ENCODE results near the gene OLFM1. TPM values are rescaled to one million over a fixed set of nuclear protein-coding genes. Genes with fewer than 3 reads are reported as not detected.

The OLFM1 gene
- total RNA-seq, 1 experiment from 2014 or later = 0.39 TPM

- no peak overlapping the region for H3K27ac ChIP-seq (ENCODE audit: low read length)
- no peaks in the 10 kb centered on the region for H3K4me1 ChIP-seq (ENCODE audit: control insufficient read depth, insufficient read depth, low read length)
- no TSS peak for BruUV-seq (replicated peaks)
- no peak overlapping the region for H3K4me3 ChIP-seq (ENCODE audit: low read depth in 2 of 2, low read length in 2 of 2)
- H3K27me3 ChIP-seq (ENCODE audit: control insufficient read depth, insufficient read depth, low read length) = peaks cover 4% of the 10 kb centered on the region; the same call in 1 of the 2 replicates
- TF ChIP-seq SIN3A (IDR thresholded peaks at IDR 0.05; ENCODE audit: borderline replicate concordance, insufficient read depth, low read depth, low read length) (no peak), POLR2AphosphoS5 (IDR thresholded peaks at IDR 0.05; ENCODE audit: low read depth, low read length) (no peak), TCF7L2 (IDR thresholded peaks at IDR 0.05; ENCODE audit: low read depth, low read length) (no peak), CTCF (IDR thresholded peaks at IDR 0.05) (no peak), REST (IDR thresholded peaks at IDR 0.05; ENCODE audit: insufficient read depth in 1 of 2, low read depth in 2 of 2, low read length in 1 of 2) (no peak)
- in situ Hi-C loops (cut with HindIII; ENCODE audit: low pct_unique_long_range_greater_than_20kb, low sequenced_read_pairs) (no loop called here), intact Hi-C loops (cut with micrococcal nuclease; ENCODE audit: unreplicated experiment) (no loop called here)
- CTCF ChIA-PET = no interaction called here
- POLR2A ChIA-PET = no interaction called here
- no peak for DNase-seq (ENCODE audit: low read depth, low spot score)
- H3K36me3 ChIP-seq (ENCODE audit: control insufficient read depth, insufficient read depth, low read length) = no peaks in the 10 kb centered on the region
- H3K9me3 ChIP-seq (ENCODE audit: control insufficient read depth, insufficient read depth, low read depth, low read length) = no peaks in the 10 kb centered on the region
- no peak for ATAC-seq
Observed at GRCh38 chr9:135103931-135104639, 16.6 kb downstream of the OLFM1 start.

GRCh38 chr9:135104761-135105160 lies 17.3 kb downstream of the OLFM1 start:
- H3K36me3 ChIP-seq (ENCODE audit: control insufficient read depth, insufficient read depth, low read length) = no peaks in the 10 kb centered on the region
- H3K4me3 ChIP-seq (ENCODE audit: low read depth in 2 of 2, low read length in 2 of 2) = no peak overlapping the region
- BruUV-seq (replicated peaks) = no TSS peak
- H3K9me3 ChIP-seq (ENCODE audit: control insufficient read depth, insufficient read depth, low read depth, low read length) = no peaks in the 10 kb centered on the region
- ChIA-PET POLR2A (no interaction called here), CTCF (no interaction called here)
- H3K27ac ChIP-seq (ENCODE audit: low read length) = no peak overlapping the region
- DNase-seq (ENCODE audit: low read depth, low spot score) (no peak), ATAC-seq (no peak)
- intact Hi-C loops (cut with micrococcal nuclease; ENCODE audit: unreplicated experiment) (no loop called here), in situ Hi-C loops (cut with HindIII; ENCODE audit: low pct_unique_long_range_greater_than_20kb, low sequenced_read_pairs) (no loop called here)
- no peaks in the 10 kb centered on the region for H3K4me1 ChIP-seq (ENCODE audit: control insufficient read depth, insufficient read depth, low read length)
- TF ChIP-seq SIN3A (IDR thresholded peaks at IDR 0.05; ENCODE audit: borderline replicate concordance, insufficient read depth, low read depth, low read length) (no peak), CTCF (IDR thresholded peaks at IDR 0.05) (no peak), TCF7L2 (IDR thresholded peaks at IDR 0.05; ENCODE audit: low read depth, low read length) (no peak), REST (IDR thresholded peaks at IDR 0.05; ENCODE audit: insufficient read depth in 1 of 2, low read depth in 2 of 2, low read length in 1 of 2) (no peak), POLR2AphosphoS5 (IDR thresholded peaks at IDR 0.05; ENCODE audit: low read depth, low read length) (no peak)
- peaks cover 2% of the 10 kb centered on the region; the same call in 1 of the 2 replicates for H3K27me3 ChIP-seq (ENCODE audit: control insufficient read depth, insufficient read depth, low read length)

All from Panc1 (cell line).